IMR-90 (cell line): ENCODE measurements around the gene KICS2. TPM values are rescaled to one million over a fixed set of nuclear protein-coding genes. Genes with fewer than 3 reads are reported as not detected.

Experiments used
- ATAC-seq: fragments of 200-7000 bp; cut with Tn5 transposase; 2 replicates; pipeline ENCODE4 v1.9.1; 2020; ENCODE audit warnings: low read depth, mild to moderate bottlenecking, moderate library complexity
- BruUV-seq: library from RNA; stranded (reverse); fragments of 400-500 nt; replicated peaks from 2 replicates; lab custom pipeline; 2021; lab: Mats Ljungman, UMichigan
- CTCF ChIA-PET: fragments of 300-600 bp; formaldehyde crosslinking; extraction: SDS; loops from one replicate; lab custom pipeline; 2021; ENCODE audit warnings: antibody characterized with exemption; lab: Yijun Ruan, JAX
- POLR2A ChIA-PET: fragments of 300-600 bp; sonication (Branson Sonifier 250); formaldehyde crosslinking; loops from one replicate; lab custom pipeline; 2022; ENCODE audit warnings: antibody characterized with exemption; ENCODE audit not compliant: unreplicated experiment; lab: Charles Lee
- DNase-seq: peaks from one replicate; pipeline ENCODE4 v3.0.0; 2013
- H2AFZ ChIP-seq: replicated peaks from 2 replicates; pipeline ENCODE3; 2013; ENCODE audit warnings: low read length, mild to moderate bottlenecking; ENCODE audit not compliant: poor library complexity
- H2AK5ac ChIP-seq: 2 replicates; pipeline ENCODE4 v1.6.1; 2013; ENCODE audit warnings: low read depth, low read length, inconsistent platforms
- H2AK9ac ChIP-seq: replicated peaks from 2 replicates; pipeline ENCODE3; 2013; ENCODE audit warnings: mild to moderate bottlenecking, low read depth, low read length, moderate library complexity; ENCODE audit not compliant: poor library complexity
- H2BK120ac ChIP-seq: 2 replicates; pipeline ENCODE4 v1.6.1; 2013; ENCODE audit warnings: low read depth, low read length, inconsistent platforms
- H2BK15ac ChIP-seq: 3 replicates; pipeline ENCODE4 v1.6.1; 2013; ENCODE audit warnings: low read depth, low read length, inconsistent platforms
- H2BK20ac ChIP-seq: 2 replicates; pipeline ENCODE4 v1.6.1; 2013; ENCODE audit warnings: low read depth, mild to moderate bottlenecking, inconsistent platforms, low read length, moderate library complexity
- H2BK5ac ChIP-seq: 2 replicates; pipeline ENCODE4 v1.6.1; 2013; ENCODE audit warnings: mild to moderate bottlenecking, low read depth, low read length, inconsistent platforms; ENCODE audit not compliant: poor library complexity, severe bottlenecking
- H3K14ac ChIP-seq: replicated peaks from 2 replicates; pipeline ENCODE4 v1.6.1; 2013; ENCODE audit warnings: low read depth, low read length, inconsistent platforms
- H3K18ac ChIP-seq: 2 replicates; pipeline ENCODE4 v1.6.1; 2013; ENCODE audit warnings: low read depth, low read length, control low read depth
- H3K23ac ChIP-seq: 2 replicates; pipeline ENCODE4 v1.6.1; 2013; ENCODE audit warnings: low read depth, low read length, inconsistent platforms
- H3K27ac ChIP-seq: 2 replicates; pipeline ENCODE4 v1.5.1; 2013; ENCODE audit warnings: mild to moderate bottlenecking, control low read depth, low read length; ENCODE audit not compliant: insufficient read depth
- H3K27me3 ChIP-seq: 2 replicates; pipeline ENCODE4 v1.6.1; 2013; ENCODE audit warnings: low read length; ENCODE audit not compliant: control insufficient read depth, insufficient read depth
- H3K36me3 ChIP-seq: 2 replicates; pipeline ENCODE4 v1.6.1; 2013; ENCODE audit warnings: low read length, mixed read lengths; ENCODE audit not compliant: control insufficient read depth, insufficient read depth
- H3K4ac ChIP-seq: 2 replicates; pipeline ENCODE4 v1.6.1; 2013; ENCODE audit warnings: low read depth, low read length, inconsistent platforms
- H3K4me1 ChIP-seq: 2 replicates; pipeline ENCODE4 v1.6.1; 2013; ENCODE audit warnings: low read length, mixed read lengths; ENCODE audit not compliant: control insufficient read depth, insufficient read depth
- H3K4me2 ChIP-seq: 2 replicates; pipeline ENCODE4 v1.6.1; 2013; ENCODE audit warnings: low read depth, mild to moderate bottlenecking, control low read depth, low read length, moderate library complexity
- H3K4me3 ChIP-seq: 2 replicates; pipeline ENCODE4 v1.5.1; 2013; ENCODE audit warnings: low read depth, mild to moderate bottlenecking, control low read depth, low read length, moderate library complexity; ENCODE audit not compliant: insufficient read depth
- H3K56ac ChIP-seq: 2 replicates; pipeline ENCODE4 v1.6.1; 2013; ENCODE audit warnings: low read length, inconsistent platforms; ENCODE audit not compliant: insufficient read depth; ENCODE audit errors: extremely low read depth
- H3K79me1 ChIP-seq, 2 experiments: 2 replicates each; pipeline ENCODE4 v1.6.1; 2013; ENCODE audit warnings: low read length in 2 of 2, inconsistent platforms in 1 of 2, low read depth in 1 of 2
- H3K9ac ChIP-seq: 2 replicates; pipeline ENCODE4 v1.6.1; 2013; ENCODE audit warnings: low read depth, low read length, control low read depth
- H3K9me1 ChIP-seq: 2 replicates; pipeline ENCODE4 v1.6.1; 2013; ENCODE audit warnings: low read length, inconsistent platforms; ENCODE audit not compliant: insufficient read depth
- H3K9me3 ChIP-seq: 2 replicates; pipeline ENCODE4 v1.6.1; 2013; ENCODE audit warnings: low read length; ENCODE audit not compliant: control insufficient read depth, insufficient read depth
- H4K20me1 ChIP-seq: 2 replicates; pipeline ENCODE4 v1.6.1; 2013; ENCODE audit warnings: low read length, inconsistent platforms; ENCODE audit not compliant: insufficient read depth
- H4K5ac ChIP-seq: 2 replicates; pipeline ENCODE4 v1.6.1; 2013; ENCODE audit warnings: mild to moderate bottlenecking, low read depth, low read length, control low read depth
- H4K8ac ChIP-seq, 2 experiments: 2 replicates each; pipeline ENCODE4 v1.6.1; 2013; ENCODE audit warnings: low read depth in 2 of 2, low read length in 2 of 2, control low read depth in 1 of 2, inconsistent platforms in 1 of 2
- H4K91ac ChIP-seq: 2 replicates; pipeline ENCODE4 v1.6.1; 2013; ENCODE audit warnings: low read depth, low read length, inconsistent platforms; ENCODE audit not compliant: insufficient read depth
- BHLHE40 ChIP-seq: fragments of 150-350 bp; IDR thresholded peaks from 2 replicates; pipeline ENCODE4 v1.6.1; 2016; ENCODE audit warnings: mild to moderate bottlenecking, low read depth, low read length
- CEBPB ChIP-seq: IDR thresholded peaks from 2 replicates; pipeline ENCODE4 v1.6.1; 2012; ENCODE audit warnings: low read depth, low read length, improper control_type of control experiment
- CHD1 ChIP-seq: IDR thresholded peaks from 2 replicates; pipeline ENCODE4 v1.6.1; 2012; ENCODE audit warnings: low read depth, low read length, improper control_type of control experiment
- POLR2A ChIP-seq: IDR thresholded peaks from 2 replicates; pipeline ENCODE4 v1.6.1; 2012; ENCODE audit warnings: mild to moderate bottlenecking, low read depth, low read length
- RCOR1 ChIP-seq: IDR thresholded peaks from 2 replicates; pipeline ENCODE4 v1.6.1; 2012; ENCODE audit warnings: mild to moderate bottlenecking, low read length, improper control_type of control experiment; ENCODE audit not compliant: insufficient replicate concordance
- WGBS, 2 experiments: methylation state at CpG; one replicate each; pipeline versions ENCODE4 v1.1.5 to v1.1.7; 2013; ENCODE audit warnings: missing lambda C conversion rate in 2 of 2; ENCODE audit not compliant: insufficient read length in 1 of 2; ENCODE audit errors: extremely low coverage in 2 of 2; 5-methylcytosine and 5-hydroxymethylcytosine counted together
- dilution Hi-C: fragments of 300-500 bp; cut with HindIII; formaldehyde crosslinking; loops from one replicate; pipeline ENCODE4 v1.14.3; 2018; ENCODE audit warnings: low sequenced_read_pairs; ENCODE audit not compliant: unreplicated experiment
- in situ Hi-C: fragments of 300-500 bp; cut with MboI; formaldehyde crosslinking; loops from 3 replicates; pipeline ENCODE4 v1.14.3; 2019; ENCODE audit warnings: low sequenced_read_pairs, inconsistent platforms, mixed read lengths
- intact Hi-C: fragments of 100-400 bp; cut with micrococcal nuclease; formaldehyde crosslinking; loops from 2 replicates; pipeline ENCODE4 v1.10.0; 2022
- polyA plus RNA-seq, 3 experiments: library from polyadenylated mRNA; depleted of rRNA; stranded (reverse); fragments of >200 nt; gene quantifications; 2 replicates each; pipeline ENCODE4 v1.2.3, GENCODE V29; 2012; ENCODE audit warnings: low replicate concordance in 1 of 3
- total RNA-seq: library from RNA; depleted of rRNA; stranded (reverse); fragments of >200 nt; gene quantifications from 2 replicates; pipeline ENCODE4 v1.2.3, GENCODE V29; 2012

The KICS2 gene
- total and polyA plus RNA-seq, 2 of the 4 experiments (the other 2 are of a cell fraction), result 2.4 to 6.1 TPM

- H3K9ac ChIP-seq, result no peak overlapping the region
- no peak overlapping the region for H3K4me2 ChIP-seq
- no peak overlapping the region for H3K4ac ChIP-seq
- H3K23ac ChIP-seq, result no peak overlapping the region
- WGBS, 2 experiments, result no CpG with 5 or more reads among the region's 2 CpGs
- no peak overlapping the region for H2BK15ac ChIP-seq
- H3K27ac ChIP-seq, result no peak overlapping the region
- dilution Hi-C loops (no loop called here), in situ Hi-C loops (no loop called here), intact Hi-C loops (no loop called here)
- H2BK20ac ChIP-seq, result no peak overlapping the region
- no peak overlapping the region for H2BK5ac ChIP-seq
- H3K4me1 ChIP-seq, result no peaks in the 10 kb centered on the region
- no peak overlapping the region for H4K5ac ChIP-seq
- no peaks in the 10 kb centered on the region for H3K9me3 ChIP-seq
- no peak overlapping the region for H2AK9ac ChIP-seq
- no peak overlapping the region for H2AFZ ChIP-seq
- no peak overlapping the region for H2AK5ac ChIP-seq
- no peak overlapping the region for H2BK120ac ChIP-seq
- TF ChIP-seq POLR2A, result no peak
- TF ChIP-seq RCOR1, result no peak
- TF ChIP-seq BHLHE40, result no peak
- TF ChIP-seq CHD1, result no peak
- TF ChIP-seq CEBPB, result no peak
- H3K9me1 ChIP-seq, result no peaks in the 10 kb centered on the region
- no peak overlapping the region for H3K56ac ChIP-seq
- H3K18ac ChIP-seq, result no peak overlapping the region
- no peaks in the 10 kb centered on the region for H4K20me1 ChIP-seq
- DNase-seq (no peak), ATAC-seq (no peak)
- H3K36me3 ChIP-seq, result no peaks in the 10 kb centered on the region
- no peaks in the 10 kb centered on the region for H3K27me3 ChIP-seq
- BruUV-seq, result no TSS peak
- H4K91ac ChIP-seq, result no peak overlapping the region
- no peak overlapping the region for H4K8ac ChIP-seq
- H3K4me3 ChIP-seq, result no peak overlapping the region
- H3K14ac ChIP-seq, result no peak overlapping the region
- CTCF ChIA-PET, result no interaction called here
- POLR2A ChIA-PET, result interaction anchor here (0.6 kb wide), 1 partner anchor 388 kb away, joined by 3 read pairs; no protein-coding TSS in a partner anchor
- no peaks in the 10 kb centered on the region for H3K79me1 ChIP-seq
These were observed 14.6 kb downstream of the KICS2 start for GRCh38 chr12:64207453-64207852.
